DND-41 (cell line): ENCODE measurements around the gene MAPK8IP1.

Experiments
- CTCF ChIP-seq: IDR thresholded peaks from 2 replicates; pipeline ENCODE4 v1.5.1; 2012; ENCODE audit warnings: borderline replicate concordance, low read length, moderate library complexity, mild to moderate bottlenecking; ENCODE audit not compliant: poor library complexity, severe bottlenecking; ENCODE audit errors: extremely low read depth
- EZH2 ChIP-seq: IDR thresholded peaks from 3 replicates; pipeline ENCODE4 v1.6.1; 2012; ENCODE audit warnings: borderline replicate concordance, low read depth, mild to moderate bottlenecking, moderate library complexity, low read length, inconsistent platforms; ENCODE audit not compliant: severe bottlenecking

- no peak for TF ChIP-seq EZH2
- TF ChIP-seq CTCF = no peak
Observed at GRCh38 chr11:45907911-45908370, 22.5 kb downstream of the MAPK8IP1 start.
